ENCODE results near the gene GNPTAB.
"Not testable (repeated sequence)": the region's sequence is repeated elsewhere in the genome, so short reads cannot be mapped to it uniquely, and the experiment has no call there.

The GNPTAB gene

DNA sequence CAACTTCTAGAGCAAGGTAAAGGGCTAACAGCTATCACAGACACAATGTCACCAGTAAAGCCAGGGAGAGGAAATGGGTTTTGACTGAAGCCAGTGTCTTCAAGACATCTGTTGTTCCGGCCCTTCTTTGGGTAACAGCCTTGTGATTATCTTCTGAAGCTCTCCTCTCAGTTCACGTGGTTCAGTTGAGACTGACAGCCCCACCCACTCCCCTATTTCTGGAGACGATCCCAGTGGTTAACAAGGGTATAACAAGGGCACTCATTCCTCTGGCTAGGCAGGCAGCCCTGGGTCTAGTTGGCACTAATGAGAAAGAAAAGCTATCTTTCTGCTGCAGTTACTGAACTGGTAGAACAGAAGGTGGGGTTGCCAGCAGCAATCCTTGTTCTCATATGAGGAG, 6.9 kb downstream of the GNPTAB start:
- H3K36me3 ChIP-seq (replicated peaks; ENCODE audit: low read depth, low read length) = peaks cover 9% of the 10 kb centered on the region
- H3K9ac ChIP-seq (ENCODE audit: low read length) = no peak overlapping the region
- peaks cover 31% of the 10 kb centered on the region for H3K4me1 ChIP-seq (ENCODE audit: low read length)
- H4K20me1 ChIP-seq (ENCODE audit: insufficient read depth, low read length) = peaks cover 15% of the 10 kb centered on the region
- TF ChIP-seq EZH2phosphoT487 (IDR thresholded peaks at IDR 0.05; ENCODE audit: low read depth) = no peak
- no peak for TF ChIP-seq CTCF (IDR thresholded peaks at IDR 0.05; ENCODE audit: low read depth, low read length)
- peaks cover 45% of the 10 kb centered on the region for H3K79me2 ChIP-seq (ENCODE audit: low read length)
- no peaks in the 10 kb centered on the region for H3K9me3 ChIP-seq (ENCODE audit: insufficient read depth, low read length)
- H2AFZ ChIP-seq (ENCODE audit: low read depth, low read length) = no peak overlapping the region
- no peak overlapping the region for H3K27ac ChIP-seq (ENCODE audit: low read length)
- no peak overlapping the region for H3K4me3 ChIP-seq (ENCODE audit: low read length)
- no peaks in the 10 kb centered on the region for H3K27me3 ChIP-seq (ENCODE audit: low read depth, low read length)
- H3K4me2 ChIP-seq (ENCODE audit: low read length) = 0 out of 2 replicates have a peak overlapping the region, but pooled peaks have one; percentile 14

DNA sequence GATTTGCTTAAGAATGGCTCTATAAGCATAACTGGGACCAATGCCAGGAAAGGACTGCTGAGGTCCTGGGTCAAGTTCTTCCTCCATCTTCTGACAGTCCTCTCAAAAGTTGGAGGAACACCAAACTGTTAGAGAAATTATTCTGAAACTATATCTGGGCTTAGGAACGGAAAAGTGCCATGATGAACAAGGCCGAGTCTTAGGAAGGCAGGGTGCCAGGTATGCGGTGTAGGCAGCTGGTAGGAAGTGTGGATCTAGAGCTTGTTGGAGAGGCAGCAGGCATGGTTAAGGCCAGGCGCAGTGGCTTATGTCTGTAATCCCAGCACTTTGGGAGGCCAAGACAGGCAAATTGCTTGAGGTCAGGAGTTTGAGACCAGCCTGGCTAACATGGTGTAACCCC, 7.7 kb downstream of the GNPTAB start:
- H4K20me1 ChIP-seq (ENCODE audit: insufficient read depth, low read length) = peaks cover 15% of the 10 kb centered on the region
- no peak overlapping the region for H3K27ac ChIP-seq (ENCODE audit: low read length)
- no peaks in the 10 kb centered on the region for H3K9me3 ChIP-seq (ENCODE audit: insufficient read depth, low read length)
- peaks cover 4% of the 10 kb centered on the region for H3K36me3 ChIP-seq (replicated peaks; ENCODE audit: low read depth, low read length)
- H3K27me3 ChIP-seq (ENCODE audit: low read depth, low read length) = no peaks in the 10 kb centered on the region
- TF ChIP-seq EZH2phosphoT487 (IDR thresholded peaks at IDR 0.05; ENCODE audit: low read depth) (no peak), CTCF (IDR thresholded peaks at IDR 0.05; ENCODE audit: low read depth, low read length) (no peak)
- H3K79me2 ChIP-seq (ENCODE audit: low read length) = peaks cover 46% of the 10 kb centered on the region
- H3K4me1 ChIP-seq (ENCODE audit: low read length) = peaks cover 31% of the 10 kb centered on the region
- H3K4me3 ChIP-seq (ENCODE audit: low read length) = no peak overlapping the region
- no peak overlapping the region for H2AFZ ChIP-seq (ENCODE audit: low read depth, low read length)
- H3K9ac ChIP-seq (ENCODE audit: low read length) = no peak overlapping the region
- no peak overlapping the region for H3K4me2 ChIP-seq (ENCODE audit: low read length)

GRCh38 chr12:101819467-101819866, 11.3 kb downstream of the GNPTAB start:
- Histone ChIP-seq H3K4me3 (ENCODE audit: low read length) (peak overlapping the region; percentile 23), H4K20me1 (ENCODE audit: insufficient read depth, low read length) (peaks cover 20% of the 10 kb centered on the region), H3K79me2 (ENCODE audit: low read length) (peaks cover 35% of the 10 kb centered on the region), H3K4me1 (ENCODE audit: low read length) (peaks cover 19% of the 10 kb centered on the region), H2AFZ (ENCODE audit: low read depth, low read length) (no peak overlapping the region), H3K27me3 (ENCODE audit: low read depth, low read length) (0 out of 2 replicates have a peak, but pooled peaks cover 2% of the 10 kb centered on the region), H3K9ac (ENCODE audit: low read length) (no peak overlapping the region), H3K4me2 (ENCODE audit: low read length) (peak overlapping the region; percentile 50), H3K9me3 (ENCODE audit: insufficient read depth, low read length) (no peaks in the 10 kb centered on the region), H3K36me3 (replicated peaks; ENCODE audit: low read depth, low read length) (peaks cover 7% of the 10 kb centered on the region), H3K27ac (ENCODE audit: low read length) (no peak overlapping the region)
- TF ChIP-seq EZH2phosphoT487 (IDR thresholded peaks at IDR 0.05; ENCODE audit: low read depth) (no peak), CTCF (IDR thresholded peaks at IDR 0.05; ENCODE audit: low read depth, low read length) (no peak)

- peaks cover 32% of the 10 kb centered on the region for H3K79me2 ChIP-seq (ENCODE audit: low read length)
- H3K9me3 ChIP-seq (ENCODE audit: insufficient read depth, low read length) = not testable (repeated sequence)
Observed at GRCh38 chr12:101818689-101819088, 12.1 kb downstream of the GNPTAB start.

More at GRCh38 chr12:101818689-101819088, 12.1 kb downstream of the GNPTAB start:
- H4K20me1 ChIP-seq (ENCODE audit: insufficient read depth, low read length) = peaks cover 20% of the 10 kb centered on the region
- not testable (repeated sequence) for H2AFZ ChIP-seq (ENCODE audit: low read depth, low read length); H3K9ac ChIP-seq (ENCODE audit: low read length); H3K4me2 ChIP-seq (ENCODE audit: low read length); H3K27me3 ChIP-seq (ENCODE audit: low read depth, low read length); H3K36me3 ChIP-seq (replicated peaks; ENCODE audit: low read depth, low read length); H3K4me3 ChIP-seq (ENCODE audit: low read length); H3K27ac ChIP-seq (ENCODE audit: low read length)
- H3K4me1 ChIP-seq (ENCODE audit: low read length) = peaks cover 14% of the 10 kb centered on the region
